HepG2 (cell line): ENCODE data around the gene FRMD4A. TPM values are rescaled to one million over a fixed set of nuclear protein-coding genes. Genes with fewer than 3 reads are reported as not detected.

Experiments used
- ATAC-seq: fragments of 200-7000 bp; cut with Tn5 transposase; 3 replicates; pipeline ENCODE4 v1.9.1; 2020; ENCODE audit warnings: mild to moderate bottlenecking, moderate library complexity
- BruUV-seq: library from RNA; stranded (reverse); fragments of 400-500 nt; replicated peaks from 2 replicates; lab custom pipeline; 2021; lab: Mats Ljungman, UMichigan
- CTCF ChIA-PET: fragments of 300-600 bp; formaldehyde crosslinking; extraction: SDS; loops from one replicate; lab custom pipeline; 2021; ENCODE audit warnings: low total read pairs, inconsistent platforms, low intra/inter-chr PET ratio; lab: Yijun Ruan, JAX
- POLR2A ChIA-PET: fragments of 350-600 bp; sonication (Branson Sonifier 250); formaldehyde crosslinking; loops from one replicate; lab custom pipeline; 2020; ENCODE audit warnings: antibody characterized with exemption, inconsistent platforms; lab: Yijun Ruan, JAX
- DNase-seq: peaks from one replicate; pipeline ENCODE4 v3.0.0-alpha.2; 2015; ENCODE audit warnings: low spot score
- FAIRE-seq: peaks from 3 replicates; lab custom pipeline; 2011; peaks lifted over from hg19 to GRCh38; lab: Jason Lieb, UNC
- H2AFZ ChIP-seq: one replicate; pipeline ENCODE4 v1.6.1; 2011; ENCODE audit warnings: low read length, inconsistent platforms
- H3K27ac ChIP-seq: fragments of 300-600 bp; 3 replicates; pipeline ENCODE4 v1.8.0; 2011; ENCODE audit warnings: mixed run types, mild to moderate bottlenecking, mixed read lengths, low read length, inconsistent platforms; ENCODE audit not compliant: insufficient read depth; ENCODE audit errors: extremely low read length
- H3K27me3 ChIP-seq, 2 experiments: fragments of 200-600 bp in 1 of 2; 2 replicates in 1 of 2; 3 replicates in 1 of 2; pipeline versions ENCODE4 v1.6.0 to v1.8.0; 2011; ENCODE audit warnings: low read length in 2 of 2, mild to moderate bottlenecking in 2 of 2, moderate library complexity in 2 of 2, inconsistent platforms in 1 of 2; ENCODE audit not compliant: insufficient read depth in 2 of 2, control insufficient read depth in 1 of 2
- H3K36me3 ChIP-seq, 2 experiments: fragments of 200-600 bp in 1 of 2; replicated peaks in 1 of 2; 2 replicates in 1 of 2; 3 replicates in 1 of 2; pipeline versions ENCODE4 v1.5.1 to v1.8.0; 2011; ENCODE audit warnings: low read length in 2 of 2, inconsistent platforms in 1 of 2; ENCODE audit not compliant: insufficient read depth in 2 of 2, control insufficient read depth in 1 of 2
- H3K4me1 ChIP-seq: 2 replicates; pipeline ENCODE4 v1.5.1; 2012; ENCODE audit warnings: low read length, inconsistent platforms; ENCODE audit not compliant: insufficient read depth
- H3K4me2 ChIP-seq: 2 replicates; pipeline ENCODE4 v1.6.0; 2011; ENCODE audit warnings: low read depth, low read length, inconsistent platforms
- H3K4me3 ChIP-seq, 3 experiments: fragments of 200-600 bp in 1 of 3; sonication (generic), shearing (Covaris generic) in 1 of 3; replicated peaks in 1 of 3; 2 replicates each; pipeline ENCODE4 v1.5.1; 2011 to 2016; ENCODE audit warnings: low read length in 3 of 3, inconsistent platforms in 2 of 3, low read depth in 2 of 3, mild to moderate bottlenecking in 2 of 3, control low read depth in 1 of 3, mixed read lengths in 1 of 3; ENCODE audit not compliant: insufficient read depth in 1 of 3
- H3K79me2 ChIP-seq: one replicate; pipeline ENCODE4 v1.6.1; 2011; ENCODE audit warnings: low read length, inconsistent platforms; ENCODE audit not compliant: insufficient read depth
- H3K9ac ChIP-seq: 2 replicates; pipeline ENCODE4 v1.6.0; 2011; ENCODE audit warnings: mild to moderate bottlenecking, low read depth, low read length, inconsistent platforms; ENCODE audit not compliant: insufficient read depth
- H3K9me3 ChIP-seq: 2 replicates; pipeline ENCODE4 v1.5.1; 2012; ENCODE audit warnings: mild to moderate bottlenecking, low read length
- H4K20me1 ChIP-seq: 2 replicates; pipeline ENCODE4 v1.6.0; 2011; ENCODE audit warnings: inconsistent platforms, mild to moderate bottlenecking, low read length, moderate library complexity; ENCODE audit not compliant: insufficient read depth
- ARNTL ChIP-seq: sonication (generic); formaldehyde crosslinking; IDR thresholded peaks from 2 replicates; pipeline ENCODE4 v1.4.0; 2020; ENCODE audit warnings: mild to moderate bottlenecking, missing genetic modification reagents
- E2F2 ChIP-seq: sonication (generic); formaldehyde crosslinking; IDR thresholded peaks from 2 replicates; pipeline ENCODE4 v1.4.0; 2020; ENCODE audit warnings: missing genetic modification reagents, borderline replicate concordance
- HNRNPUL1 ChIP-seq: fragments of 200-400 bp; formaldehyde crosslinking; IDR thresholded peaks from 2 replicates; pipeline ENCODE4 v1.6.1; 2017; ENCODE audit warnings: low read depth, mild to moderate bottlenecking, low read length, moderate library complexity
- KDM5A ChIP-seq: fragments of 200-600 bp; sonication (generic); IDR thresholded peaks from 2 replicates; pipeline ENCODE4 v1.7.0; 2018; ENCODE audit warnings: antibody characterized with exemption, mild to moderate bottlenecking, low read length, borderline replicate concordance
- PRPF4 ChIP-seq: fragments of 200-400 bp; formaldehyde crosslinking; IDR thresholded peaks from 2 replicates; pipeline ENCODE4 v1.6.1; 2016; ENCODE audit warnings: low read length, low read depth; ENCODE audit not compliant: poor library complexity, severe bottlenecking
- ZNF660 ChIP-seq: sonication (generic); formaldehyde crosslinking; IDR thresholded peaks from 2 replicates; pipeline ENCODE4 v1.5.1; 2020; ENCODE audit warnings: mild to moderate bottlenecking, low read depth, missing genetic modification reagents, borderline replicate concordance
- ZNF766 ChIP-seq: sonication (generic); formaldehyde crosslinking; IDR thresholded peaks from 2 replicates; pipeline ENCODE4 v1.5.0; 2020; ENCODE audit warnings: missing genetic modification reagents, borderline replicate concordance
- ZNF83 ChIP-seq: sonication (generic); formaldehyde crosslinking; IDR thresholded peaks from 2 replicates; pipeline ENCODE4 v1.4.0; 2020; ENCODE audit warnings: missing genetic modification reagents, mild to moderate bottlenecking, borderline replicate concordance
- WGBS: methylation state at CpG from one replicate; pipeline ENCODE4 v1.1.6; 2017; ENCODE audit warnings: low lambda C conversion rate; 5-methylcytosine and 5-hydroxymethylcytosine counted together
- in situ Hi-C: cut with HindIII; loops from 2 replicates; pipeline ENCODE4 v1.10.0; 2017; ENCODE audit warnings: low pct_unique_long_range_greater_than_20kb; ENCODE audit not compliant: extremely low pct_ligation_motif_present
- intact Hi-C: fragments of 100-400 bp; cut with micrococcal nuclease; formaldehyde crosslinking; loops from one replicate; pipeline ENCODE4 v1.10.0; 2022; ENCODE audit not compliant: unreplicated experiment
- polyA plus RNA-seq, 8 experiments: library from polyadenylated mRNA; depleted of rRNA in 3 of 8; stranded (reverse) in 7 of 8; unstranded in 1 of 8; fragments of >200 nt; fragmentation: Illumina TruSeq in 4 of 8; extraction: Trizol in 4 of 8; gene quantifications; 2 replicates each; pipeline versions ENCODE4 v1.2.1 to v1.2.3, GENCODE V29; 2011 to 2016; ENCODE audit warnings: low read depth in 4 of 8, missing spikeins in 1 of 8, mixed read lengths in 1 of 8; ENCODE audit not compliant: insufficient read depth in 1 of 8
- total RNA-seq, 5 experiments: library from RNA; depleted of rRNA; stranded (reverse); fragments of >200 nt; fragmentation: Illumina TruSeq; extraction: Trizol; gene quantifications; 2 replicates each; pipeline ENCODE4 v1.2.3, GENCODE V29; 2016; ENCODE audit warnings: low read depth in 1 of 5

FRMD4A gene
- total and polyA plus RNA-seq, 2 of the 13 experiments (the other 11 are each of a cell fraction or from before 2014, with no cell fraction given) = 0.09 to 0.26 TPM

- no peaks in the 10 kb centered on the region for H3K9me3 ChIP-seq
- DNase-seq (no peak), FAIRE-seq (no peak), ATAC-seq (no peak)
- no TSS peak for BruUV-seq
- no peak overlapping the region for H3K4me3 ChIP-seq
- TF ChIP-seq ZNF660 (CRISPR knock-in tag) (no peak), ZNF83 (CRISPR knock-in tag) (no peak), KDM5A (no peak), HNRNPUL1 (no peak), E2F2 (no peak), ARNTL (CRISPR knock-in tag) (no peak), ZNF766 (CRISPR knock-in tag) (no peak), PRPF4 (no peak)
- in situ Hi-C loops (no loop called here), intact Hi-C loops (no loop called here)
- WGBS = 2% methylated on average over 5 of the region's 5 CpGs
- H3K79me2 ChIP-seq = no peaks in the 10 kb centered on the region
- H4K20me1 ChIP-seq = no peaks in the 10 kb centered on the region
- no peak overlapping the region for H2AFZ ChIP-seq
- H3K9ac ChIP-seq = no peak overlapping the region
- POLR2A ChIA-PET = no interaction called here
- H3K27ac ChIP-seq = no peak overlapping the region
- H3K36me3 ChIP-seq = no peaks in the 10 kb centered on the region
- CTCF ChIA-PET = no interaction called here
- no peaks in the 10 kb centered on the region for H3K4me1 ChIP-seq
- no peak overlapping the region for H3K4me2 ChIP-seq
- H3K27me3 ChIP-seq = peaks cover 0 to 8% of the 10 kb centered on the region in 2 experiments; a peak in 2 of 5 replicates
Measured at GRCh38 chr10:13925971-13926780, 404.5 kb downstream of the FRMD4A start.
